Type B pancreatic cell (in vitro differentiated cells): Measurements from ENCODE around the gene HVCN1. TPM values are rescaled to one million over a fixed set of nuclear protein-coding genes. Genes with fewer than 3 reads are reported as not detected.

Source experiments
- DNase-seq: peaks from one replicate; pipeline ENCODE4 v3.0.0; 2021; ENCODE audit warnings: mixed read lengths; ENCODE audit not compliant: unreplicated experiment; ENCODE audit errors: extremely low spot score
- H3K27ac Mint-ChIP-seq: 2 replicates; pipeline ENCODE4 v1.8.0; 2021; ENCODE audit warnings: mild to moderate bottlenecking, mixed read lengths
- H3K27me3 Mint-ChIP-seq: 2 replicates; pipeline ENCODE4 v1.8.0; 2021; ENCODE audit warnings: mixed read lengths
- H3K36me3 Mint-ChIP-seq: 2 replicates; pipeline ENCODE4 v1.8.0; 2021; ENCODE audit warnings: mixed read lengths
- H3K4me1 Mint-ChIP-seq: one replicate; pipeline ENCODE4 v1.8.0; 2021; ENCODE audit warnings: mixed read lengths; ENCODE audit not compliant: unreplicated experiment
- H3K4me3 Mint-ChIP-seq: 2 replicates; pipeline ENCODE4 v1.8.0; 2021; ENCODE audit warnings: mild to moderate bottlenecking, mixed read lengths
- H3K9me3 Mint-ChIP-seq: 2 replicates; pipeline ENCODE4 v1.8.0; 2021; ENCODE audit warnings: mixed read lengths
- CTCF ChIP-seq: fragments of 200-600 bp; sonication (generic); conservative IDR thresholded peaks from 2 replicates; pipeline ENCODE4 v1.5.0; 2021; ENCODE audit warnings: antibody characterized with exemption, mild to moderate bottlenecking
- total RNA-seq: library from RNA; stranded (reverse); gene quantifications from 2 replicates; pipeline ENCODE4 v1.2.1, GENCODE V29; 2021; ENCODE audit warnings: low replicate concordance

HVCN1 gene
- total RNA-seq, 1 donor from 2014 or later, result 3.1 TPM

DNA sequence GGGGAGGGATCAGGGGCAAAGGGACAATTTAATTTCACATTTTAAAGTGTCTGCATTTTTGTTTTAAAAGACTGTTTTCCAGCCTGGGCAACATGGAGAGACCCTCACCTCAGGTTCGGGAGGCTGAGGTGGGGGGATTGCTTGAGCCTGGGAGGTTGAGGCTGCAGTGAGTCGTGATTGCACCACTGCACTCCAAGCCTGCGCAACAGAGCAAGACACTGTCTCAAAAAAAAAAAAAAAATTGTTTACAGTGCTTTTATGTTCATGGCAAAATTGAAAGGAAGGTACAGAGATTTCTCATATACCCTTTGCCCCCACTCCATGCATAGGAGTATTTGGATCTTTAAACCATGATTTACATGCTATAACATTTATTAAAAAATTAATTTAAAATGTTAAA, 16.4 kb upstream of the HVCN1 start:
- Mint-ChIP-seq H3K36me3 (peaks cover 5% of the 10 kb centered on the region), H3K27ac (no peak overlapping the region), H3K4me1 (no peaks in the 10 kb centered on the region), H3K9me3 (no peaks in the 10 kb centered on the region), H3K27me3 (no peaks in the 10 kb centered on the region), H3K4me3 (no peak overlapping the region)
- no peak for DNase-seq
- no peak for TF ChIP-seq CTCF

DNA sequence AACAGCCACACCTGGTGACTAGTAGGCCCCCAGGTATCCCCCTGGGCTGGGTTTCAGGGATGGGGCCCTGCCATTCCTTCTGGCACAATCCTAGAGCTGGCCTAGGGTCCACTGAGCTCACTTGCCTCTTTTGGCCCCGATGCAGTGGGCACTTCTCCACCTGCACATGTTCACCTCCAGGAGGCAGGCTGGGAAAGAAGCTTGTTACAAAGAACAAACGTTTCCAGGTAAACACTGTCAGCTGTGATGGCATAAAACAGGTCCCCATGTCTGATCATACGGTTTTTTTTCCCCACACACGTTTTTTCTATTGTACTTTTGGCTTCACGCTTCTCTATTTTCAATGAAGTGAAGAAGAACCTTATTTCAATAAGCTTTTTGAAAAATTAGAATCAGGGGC, 15.8 kb upstream of the HVCN1 start:
- H3K27me3 Mint-ChIP-seq, result no peaks in the 10 kb centered on the region
- no peak for DNase-seq
- H3K9me3 Mint-ChIP-seq, result no peaks in the 10 kb centered on the region
- no peak overlapping the region for H3K27ac Mint-ChIP-seq
- no peaks in the 10 kb centered on the region for H3K4me1 Mint-ChIP-seq
- no peak overlapping the region for H3K4me3 Mint-ChIP-seq
- TF ChIP-seq CTCF, result peak; percentile 33
- peaks cover 5% of the 10 kb centered on the region for H3K36me3 Mint-ChIP-seq

GRCh38 chr12:110704231-110704630, 15.3 kb upstream of the HVCN1 start:
- Mint-ChIP-seq H3K4me1 (no peaks in the 10 kb centered on the region), H3K4me3 (no peak overlapping the region), H3K27me3 (no peaks in the 10 kb centered on the region), H3K27ac (no peak overlapping the region), H3K36me3 (peaks cover 5% of the 10 kb centered on the region), H3K9me3 (no peaks in the 10 kb centered on the region)
- DNase-seq, result no peak
- no peak for TF ChIP-seq CTCF

DNA sequence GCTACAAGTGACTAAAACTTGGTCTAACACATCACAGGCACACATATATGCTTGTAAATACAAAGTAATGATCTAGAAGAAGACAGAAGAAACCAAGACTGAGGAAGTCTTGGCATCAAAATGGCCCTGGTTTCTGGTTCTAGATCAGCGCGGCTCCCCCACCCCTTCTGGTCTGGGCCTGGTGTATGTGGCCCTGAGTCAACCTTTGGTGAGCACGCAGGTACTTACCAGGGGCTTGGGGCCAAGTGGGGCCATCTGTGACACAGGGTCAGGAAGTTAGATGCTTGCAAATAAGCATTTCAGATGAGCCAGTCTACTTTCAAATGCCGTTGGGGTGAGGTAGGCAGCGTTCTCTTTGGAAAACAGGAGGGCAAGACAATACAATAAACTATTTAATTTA, 13.2 kb upstream of the HVCN1 start:
- DNase-seq, result no peak
- peaks cover 5% of the 10 kb centered on the region for H3K4me1 Mint-ChIP-seq
- no peaks in the 10 kb centered on the region for H3K9me3 Mint-ChIP-seq
- TF ChIP-seq CTCF, result no peak
- H3K27me3 Mint-ChIP-seq, result peaks cover 4% of the 10 kb centered on the region
- H3K36me3 Mint-ChIP-seq, result no peaks in the 10 kb centered on the region
- H3K4me3 Mint-ChIP-seq, result no peak overlapping the region
- H3K27ac Mint-ChIP-seq, result no peak overlapping the region

DNA sequence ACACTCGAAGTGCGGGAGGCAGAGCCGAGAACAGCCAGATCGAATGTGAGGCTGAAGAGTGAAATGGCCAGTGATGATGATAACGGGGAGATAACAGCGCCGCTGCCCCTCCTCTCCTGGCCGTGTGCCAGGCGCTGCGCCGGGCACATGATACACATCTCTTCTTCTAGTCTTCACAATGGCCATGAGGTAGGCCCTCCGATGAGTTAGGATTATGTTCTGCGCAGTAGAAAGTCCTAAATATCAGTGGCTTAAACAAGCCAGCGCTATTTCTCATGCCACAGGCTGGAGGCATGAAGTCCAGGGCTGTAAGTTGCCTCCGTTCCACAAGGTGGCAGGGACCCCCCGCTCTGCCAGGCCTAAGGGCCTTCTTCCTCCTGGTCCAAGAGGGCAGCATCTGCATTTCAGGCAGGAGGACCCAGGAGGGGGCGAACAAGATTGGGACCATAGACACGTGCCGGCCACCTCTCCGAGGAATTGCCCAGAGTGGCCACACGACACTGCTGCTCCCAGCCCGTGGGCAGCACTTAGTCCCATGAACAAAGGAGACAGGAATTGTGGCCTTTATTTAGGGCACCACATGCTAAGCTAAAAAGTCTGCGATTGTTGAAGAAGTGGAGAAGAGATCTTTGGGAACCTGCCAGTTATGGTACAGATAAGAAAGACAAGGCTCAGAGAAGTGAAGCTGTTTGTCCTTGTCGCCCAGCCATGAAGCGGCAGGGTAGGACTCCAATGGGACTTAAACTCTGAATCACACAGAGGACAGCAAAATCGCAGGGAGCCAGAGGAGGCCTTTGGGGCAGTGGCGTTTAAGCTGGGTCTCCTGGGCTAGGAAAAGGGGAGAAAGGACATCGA, 10.9 kb upstream of the HVCN1 start:
- H3K4me1 Mint-ChIP-seq, result peaks cover 5% of the 10 kb centered on the region
- TF ChIP-seq CTCF, result no peak
- H3K9me3 Mint-ChIP-seq, result no peaks in the 10 kb centered on the region
- no peak for DNase-seq
- H3K27me3 Mint-ChIP-seq, result peaks cover 4% of the 10 kb centered on the region
- no peaks in the 10 kb centered on the region for H3K36me3 Mint-ChIP-seq
- no peak overlapping the region for H3K27ac Mint-ChIP-seq
- no peak overlapping the region for H3K4me3 Mint-ChIP-seq
